NCI-H1694 treated with DMSO at 0.1 percent for 48 hours (cell line): Measurements from ENCODE around the gene HASPIN.

ENCODE experiments used
- DNase-seq: peaks from one replicate; lab custom pipeline; 2025; lab: John Stamatoyannopoulos, UW

HASPIN gene

GRCh38 chr17:3738562-3739295, 15.0 kb downstream of the HASPIN start:
- no peak for DNase-seq

GRCh38 chr17:3739422-3740124, 15.9 kb downstream of the HASPIN start:
- no peak for DNase-seq

DNA sequence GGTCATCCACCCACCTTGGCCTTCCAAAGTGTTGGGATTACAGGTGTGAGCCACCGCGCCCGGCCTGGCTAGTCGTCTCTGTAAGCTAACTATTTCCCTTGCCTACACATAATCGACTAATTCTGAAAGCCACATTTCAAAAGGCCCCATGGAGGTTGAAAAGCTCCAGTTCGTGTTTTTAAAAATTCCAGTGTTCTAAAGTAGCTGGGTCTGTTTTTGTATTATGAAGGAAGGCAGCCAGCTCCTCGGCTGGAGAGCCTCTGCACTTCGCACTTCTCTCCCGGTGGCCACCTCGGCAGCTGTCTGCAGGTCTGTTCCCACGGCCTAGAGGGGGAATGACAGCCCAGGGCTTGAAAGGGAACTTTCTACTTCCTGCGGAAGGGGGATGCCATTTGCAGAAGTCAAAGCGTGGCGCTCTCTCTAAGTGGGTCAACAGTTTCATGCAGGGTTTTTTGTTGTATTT, 16.9 kb downstream of the HASPIN start:
- DNase-seq: no peak

DNA sequence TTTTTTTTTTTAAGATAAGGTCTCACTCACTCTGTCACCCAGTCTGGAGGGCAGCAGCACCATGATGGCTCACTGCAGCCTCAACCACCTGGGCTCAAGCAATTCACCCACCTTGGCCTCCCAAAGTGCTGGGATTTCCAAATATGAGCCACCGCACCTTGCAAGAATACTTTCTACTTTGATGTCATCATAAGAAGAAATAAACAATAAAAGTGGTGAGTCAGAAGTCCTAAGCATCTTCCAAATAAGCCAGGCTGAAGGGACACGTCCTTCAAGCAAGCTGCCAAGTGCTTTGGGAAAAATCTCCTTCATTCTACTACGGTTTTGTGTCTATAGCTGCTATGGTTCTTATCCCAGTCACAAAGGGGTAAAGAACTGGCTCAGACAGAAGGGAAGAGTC, 20.3 kb downstream of the HASPIN start:
- no peak for DNase-seq

DNA sequence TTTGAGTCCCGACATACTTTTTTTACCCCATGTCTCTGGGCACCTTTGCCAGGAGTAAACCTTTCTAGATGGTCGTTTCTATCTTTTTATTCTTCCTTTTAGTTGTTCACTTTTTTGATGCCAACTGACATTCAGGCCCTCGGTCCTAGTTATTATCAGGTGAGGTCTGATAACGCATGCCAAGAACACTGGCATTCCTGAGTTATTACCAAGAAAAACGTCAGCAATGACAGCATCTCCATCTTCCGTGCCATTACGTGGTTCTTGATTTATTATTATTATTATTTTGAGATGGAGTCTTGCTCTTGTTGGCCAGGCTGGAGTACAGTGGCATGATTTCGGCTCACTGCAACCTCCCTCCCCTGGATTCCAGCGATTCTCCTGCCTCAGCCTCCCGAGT, 21.4 kb downstream of the HASPIN start:
- DNase-seq: no peak

- no peak for DNase-seq
Measured at GRCh38 chr17:3747805-3748204, 24.1 kb downstream of the HASPIN start.

GRCh38 chr17:3748576-3748975, 24.9 kb downstream of the HASPIN start:
- DNase-seq: no peak

GRCh38 chr17:3750296-3750695, 26.6 kb downstream of the HASPIN start:
- no peak for DNase-seq

- no peak for DNase-seq
Measured at GRCh38 chr17:3750926-3751325, 27.2 kb downstream of the HASPIN start.

GRCh38 chr17:3751836-3752235, 28.1 kb downstream of the HASPIN start:
- DNase-seq: no peak

DNA sequence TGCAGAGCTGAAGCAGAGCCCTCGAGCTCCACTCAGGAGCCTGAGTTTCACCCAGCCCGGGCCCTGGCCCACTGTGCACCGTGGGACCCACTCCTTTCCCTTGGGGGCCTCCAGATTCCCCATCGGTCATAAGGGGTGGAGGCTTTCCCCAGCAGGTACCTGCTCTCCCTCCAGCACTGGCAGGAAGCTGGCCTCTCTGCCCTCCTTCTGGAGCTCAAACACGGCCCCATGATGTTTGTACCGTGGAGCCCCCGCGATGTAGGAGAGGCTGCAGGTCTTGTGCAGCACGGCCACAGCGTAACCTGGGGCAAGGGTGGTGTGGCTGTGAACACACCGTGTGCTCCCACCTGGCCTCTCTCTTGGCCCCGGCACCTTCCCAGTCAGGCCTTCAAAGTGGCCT, 29.9 kb downstream of the HASPIN start:
- DNase-seq: no peak

DNA sequence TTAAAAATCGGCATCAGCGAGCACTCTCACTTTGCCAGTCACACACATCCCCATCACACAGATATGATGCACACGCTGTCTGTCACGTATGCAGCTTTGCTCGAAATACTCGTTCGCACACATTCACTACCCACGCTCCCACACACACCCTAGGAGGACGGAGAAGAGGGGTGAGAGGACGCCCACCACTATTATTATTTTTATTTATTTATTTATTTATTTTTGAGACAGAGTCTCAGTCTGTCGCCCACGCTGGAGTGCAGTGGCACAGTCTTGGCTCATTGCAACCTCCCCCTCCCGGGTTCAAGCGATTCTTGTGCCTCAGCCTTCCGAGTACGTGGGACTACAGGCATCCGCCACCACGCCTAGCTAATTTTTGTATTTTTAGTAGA, 30.4 kb downstream of the HASPIN start:
- DNase-seq: no peak

GRCh38 chr17:3754458-3755334, 31.0 kb downstream of the HASPIN start:
- DNase-seq: no peak

DNA sequence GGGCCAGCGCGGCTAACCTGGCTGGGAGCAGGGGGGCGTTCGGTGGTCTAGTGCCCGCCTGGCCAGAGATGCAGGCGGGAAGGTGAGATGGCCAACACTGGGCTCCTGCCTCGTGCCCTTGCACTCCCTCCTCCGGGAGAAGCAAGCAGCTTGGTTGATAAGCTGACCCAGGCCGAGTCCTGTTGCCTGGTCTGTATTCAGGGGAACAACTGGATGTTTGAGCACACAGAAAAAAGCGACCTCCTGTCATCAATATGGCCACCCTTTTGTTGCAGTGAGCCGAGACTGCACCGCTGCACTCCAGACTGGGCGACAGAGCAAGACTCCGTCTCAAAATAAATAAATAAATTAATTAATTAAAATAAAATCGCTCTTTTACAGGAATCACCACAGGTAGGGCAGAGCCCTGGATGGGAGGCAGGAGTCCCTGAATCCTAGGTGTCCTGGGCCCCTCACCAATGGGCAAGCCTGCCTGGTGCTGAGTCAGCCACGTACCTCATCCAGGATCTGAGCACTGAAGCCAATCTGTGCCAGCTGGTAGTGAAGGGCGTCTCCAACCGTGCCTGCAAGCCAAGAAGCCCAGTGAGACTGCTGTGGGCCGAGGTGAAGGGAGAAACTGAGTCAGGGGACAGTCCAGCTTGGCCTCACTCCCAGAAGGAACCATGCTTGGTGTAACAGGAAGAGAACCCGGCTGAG, 31.8 kb downstream of the HASPIN start:
- no peak for DNase-seq

- no peak for DNase-seq
Measured at GRCh38 chr17:3759597-3760216, 36.0 kb downstream of the HASPIN start.

- DNase-seq: no peak
Measured at GRCh38 chr17:3761036-3761917, 37.6 kb downstream of the HASPIN start.

DNA sequence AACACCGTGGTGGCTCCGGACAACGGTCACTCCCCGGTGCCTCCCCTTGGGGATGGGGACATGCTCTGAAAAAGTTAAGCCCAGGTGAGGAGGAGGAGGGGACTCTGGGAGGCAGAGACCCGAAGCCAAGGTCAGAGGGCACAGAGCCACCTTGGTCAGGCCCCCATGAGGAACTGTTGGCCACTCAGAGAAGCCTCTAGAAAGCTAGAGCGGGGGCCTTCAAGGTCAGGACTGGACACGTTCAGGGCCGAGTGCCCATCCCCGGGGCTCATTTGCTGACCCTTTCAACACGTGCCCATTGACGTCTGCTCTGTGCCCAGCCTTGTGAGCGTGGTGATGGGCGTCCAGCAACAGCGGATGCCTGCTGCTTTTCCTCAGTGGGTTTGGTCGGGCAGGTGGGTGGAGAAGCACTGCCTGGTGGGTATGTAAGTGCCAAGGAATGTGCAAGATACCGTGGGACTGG, 38.2 kb downstream of the HASPIN start:
- DNase-seq: no peak

- DNase-seq: no peak
Measured at GRCh38 chr17:3762922-3763776, 39.4 kb downstream of the HASPIN start.

- no peak for DNase-seq
Measured at GRCh38 chr17:3763777-3764170, 40.1 kb downstream of the HASPIN start.
